Measurements from ENCODE around the gene SBNO2. TPM values are rescaled to one million over a fixed set of nuclear protein-coding genes. Genes with fewer than 3 reads are reported as not detected.

SBNO2 gene
- total RNA-seq, 1 donor from 2014 or later, result 3.3 TPM

DNA sequence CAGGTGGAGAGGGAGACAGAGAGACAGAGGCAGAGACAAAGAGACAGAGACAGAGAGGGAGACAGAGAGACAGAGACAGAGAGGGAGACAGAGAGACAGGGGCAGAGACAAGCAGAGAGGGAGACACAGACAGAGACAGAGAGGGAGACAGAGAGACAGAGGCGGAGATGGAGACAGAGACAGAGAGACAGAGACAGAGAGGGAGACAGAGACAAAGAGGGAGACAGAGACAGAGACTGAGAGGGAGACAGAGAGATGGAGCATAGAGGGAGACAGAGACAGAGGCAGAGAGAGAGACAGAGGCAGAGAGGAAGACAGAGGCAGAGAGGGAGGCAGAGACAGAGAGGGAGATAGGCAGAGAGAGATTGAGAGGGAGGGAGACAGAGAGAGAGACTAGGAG is 29.3 kb downstream of the SBNO2 start:
- Histone ChIP-seq H4K20me1 (ENCODE audit: low read depth) (no peaks in the 10 kb centered on the region), H2AFZ (replicated peaks) (no peak overlapping the region), H3K4me3 (no peak overlapping the region), H3K36me3 (no peaks in the 10 kb centered on the region), H3K9ac (no peak overlapping the region), H3K27ac (no peak overlapping the region), H3K9me3 (ENCODE audit: low read depth) (no peaks in the 10 kb centered on the region), H3F3A (ENCODE audit: low read depth) (no peaks in the 10 kb centered on the region), H3K79me2 (ENCODE audit: low read depth) (no peaks in the 10 kb centered on the region), H3K4me1 (peaks cover 5% of the 10 kb centered on the region), H3K27me3 (no peaks in the 10 kb centered on the region), H3K4me2 (no peak overlapping the region)
- DNase-seq (ENCODE audit: low spot score), result no peak
- no peak for TF ChIP-seq EZH2 (IDR thresholded peaks at IDR 0.05)
- TF ChIP-seq EZH2phosphoT487 (IDR thresholded peaks at IDR 0.05), result no peak
- TF ChIP-seq, protein P1, sequence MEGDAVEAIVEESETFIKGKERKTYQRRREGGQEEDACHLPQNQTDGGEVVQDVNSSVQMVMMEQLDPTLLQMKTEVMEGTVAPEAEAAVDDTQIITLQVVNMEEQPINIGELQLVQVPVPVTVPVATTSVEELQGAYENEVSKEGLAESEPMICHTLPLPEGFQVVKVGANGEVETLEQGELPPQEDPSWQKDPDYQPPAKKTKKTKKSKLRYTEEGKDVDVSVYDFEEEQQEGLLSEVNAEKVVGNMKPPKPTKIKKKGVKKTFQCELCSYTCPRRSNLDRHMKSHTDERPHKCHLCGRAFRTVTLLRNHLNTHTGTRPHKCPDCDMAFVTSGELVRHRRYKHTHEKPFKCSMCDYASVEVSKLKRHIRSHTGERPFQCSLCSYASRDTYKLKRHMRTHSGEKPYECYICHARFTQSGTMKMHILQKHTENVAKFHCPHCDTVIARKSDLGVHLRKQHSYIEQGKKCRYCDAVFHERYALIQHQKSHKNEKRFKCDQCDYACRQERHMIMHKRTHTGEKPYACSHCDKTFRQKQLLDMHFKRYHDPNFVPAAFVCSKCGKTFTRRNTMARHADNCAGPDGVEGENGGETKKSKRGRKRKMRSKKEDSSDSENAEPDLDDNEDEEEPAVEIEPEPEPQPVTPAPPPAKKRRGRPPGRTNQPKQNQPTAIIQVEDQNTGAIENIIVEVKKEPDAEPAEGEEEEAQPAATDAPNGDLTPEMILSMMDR (IDR thresholded peaks at IDR 0.05), result no peak
- Mint-ChIP-seq H3K4me3 (no peak overlapping the region), H3K27me3 (ENCODE audit: insufficient read depth, low read depth) (peaks cover 11% of the 10 kb centered on the region), H3K4me1 (peaks cover 2% of the 10 kb centered on the region), H3K27ac (no peak overlapping the region), H3K36me3 (peaks cover 21% of the 10 kb centered on the region), H3K9me3 (peaks cover 5% of the 10 kb centered on the region)

DNA sequence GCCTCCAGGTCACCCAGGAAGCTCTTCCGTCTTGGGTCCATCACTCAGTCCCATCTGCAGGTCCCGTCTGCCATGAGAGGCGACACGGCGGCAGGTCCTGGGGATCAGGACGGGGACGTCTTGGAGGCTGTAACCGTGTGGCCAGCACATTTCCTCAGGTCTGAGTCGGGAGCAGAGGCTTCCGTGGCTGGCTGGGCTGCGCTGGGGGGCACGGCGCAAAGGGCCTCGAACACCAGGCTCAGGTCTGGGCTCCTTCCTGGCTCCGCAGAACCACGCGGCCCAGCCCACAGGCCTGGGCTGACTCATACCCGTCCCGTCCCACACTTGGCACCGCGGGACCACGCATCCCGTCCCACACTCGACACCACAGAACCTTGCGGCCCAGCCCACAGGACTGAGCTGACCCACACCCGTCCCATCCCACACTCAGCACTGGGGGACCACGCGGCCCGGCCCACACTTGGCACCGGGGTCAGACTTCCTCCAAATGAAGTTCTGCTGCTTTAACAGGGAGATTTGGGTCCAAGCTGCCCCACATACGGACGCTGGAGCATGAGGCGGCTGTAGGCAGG is 30.2 kb downstream of the SBNO2 start:
- Mint-ChIP-seq H3K27me3 (ENCODE audit: insufficient read depth, low read depth) (peaks cover 13% of the 10 kb centered on the region), H3K4me1 (peaks cover 2% of the 10 kb centered on the region), H3K4me3 (no peak overlapping the region), H3K36me3 (peaks cover 22% of the 10 kb centered on the region), H3K9me3 (peaks cover 5% of the 10 kb centered on the region), H3K27ac (no peak overlapping the region)
- Histone ChIP-seq H3K4me2 (no peak overlapping the region), H3K27ac (no peak overlapping the region), H3K27me3 (no peaks in the 10 kb centered on the region), H3K4me3 (no peak overlapping the region), H3K4me1 (peaks cover 5% of the 10 kb centered on the region), H3K36me3 (no peaks in the 10 kb centered on the region), H3F3A (ENCODE audit: low read depth) (no peaks in the 10 kb centered on the region), H4K20me1 (ENCODE audit: low read depth) (no peaks in the 10 kb centered on the region), H3K79me2 (ENCODE audit: low read depth) (no peaks in the 10 kb centered on the region), H2AFZ (replicated peaks) (no peak overlapping the region), H3K9ac (no peak overlapping the region), H3K9me3 (ENCODE audit: low read depth) (no peaks in the 10 kb centered on the region)
- DNase-seq (ENCODE audit: low spot score), result no peak
- TF ChIP-seq, protein P1 (IDR thresholded peaks at IDR 0.05), result no peak
- TF ChIP-seq EZH2phosphoT487 (IDR thresholded peaks at IDR 0.05) (no peak), EZH2 (IDR thresholded peaks at IDR 0.05) (no peak)

DNA sequence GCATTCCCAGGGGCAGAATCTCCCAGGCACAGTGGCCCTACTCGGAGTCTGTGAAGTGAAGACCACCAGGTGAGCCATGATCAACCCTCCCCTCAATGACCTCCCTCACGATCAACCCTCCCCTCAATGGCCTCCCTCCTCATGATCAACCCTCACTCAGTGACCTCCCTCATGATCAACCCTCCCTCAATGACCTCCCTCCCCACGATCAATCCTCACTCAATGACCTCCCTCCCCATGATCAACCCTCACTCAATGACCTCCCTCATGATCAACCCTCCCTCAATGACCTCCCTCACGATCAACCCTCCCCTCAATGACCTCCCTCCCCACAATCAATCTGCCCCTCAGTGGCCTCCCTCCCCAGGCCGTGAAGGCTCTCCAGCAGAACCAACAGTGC is 32.1 kb downstream of the SBNO2 start:
- Mint-ChIP-seq H3K4me3 (no peak overlapping the region), H3K27ac (no peak overlapping the region), H3K4me1 (peaks cover 2% of the 10 kb centered on the region), H3K9me3 (peaks cover 5% of the 10 kb centered on the region), H3K36me3 (peaks cover 22% of the 10 kb centered on the region), H3K27me3 (ENCODE audit: insufficient read depth, low read depth) (peaks cover 13% of the 10 kb centered on the region)
- Histone ChIP-seq H3K79me2 (ENCODE audit: low read depth) (no peaks in the 10 kb centered on the region), H2AFZ (replicated peaks) (no peak overlapping the region), H3K9me3 (ENCODE audit: low read depth) (no peaks in the 10 kb centered on the region), H3K36me3 (no peaks in the 10 kb centered on the region), H3F3A (ENCODE audit: low read depth) (peaks cover under 1% of the 10 kb centered on the region), H4K20me1 (ENCODE audit: low read depth) (no peaks in the 10 kb centered on the region), H3K4me3 (no peak overlapping the region), H3K4me2 (no peak overlapping the region), H3K27ac (no peak overlapping the region), H3K9ac (no peak overlapping the region), H3K27me3 (no peaks in the 10 kb centered on the region), H3K4me1 (peaks cover 5% of the 10 kb centered on the region)
- no peak for DNase-seq (ENCODE audit: low spot score)
- no peak for TF ChIP-seq EZH2 (IDR thresholded peaks at IDR 0.05)

DNA sequence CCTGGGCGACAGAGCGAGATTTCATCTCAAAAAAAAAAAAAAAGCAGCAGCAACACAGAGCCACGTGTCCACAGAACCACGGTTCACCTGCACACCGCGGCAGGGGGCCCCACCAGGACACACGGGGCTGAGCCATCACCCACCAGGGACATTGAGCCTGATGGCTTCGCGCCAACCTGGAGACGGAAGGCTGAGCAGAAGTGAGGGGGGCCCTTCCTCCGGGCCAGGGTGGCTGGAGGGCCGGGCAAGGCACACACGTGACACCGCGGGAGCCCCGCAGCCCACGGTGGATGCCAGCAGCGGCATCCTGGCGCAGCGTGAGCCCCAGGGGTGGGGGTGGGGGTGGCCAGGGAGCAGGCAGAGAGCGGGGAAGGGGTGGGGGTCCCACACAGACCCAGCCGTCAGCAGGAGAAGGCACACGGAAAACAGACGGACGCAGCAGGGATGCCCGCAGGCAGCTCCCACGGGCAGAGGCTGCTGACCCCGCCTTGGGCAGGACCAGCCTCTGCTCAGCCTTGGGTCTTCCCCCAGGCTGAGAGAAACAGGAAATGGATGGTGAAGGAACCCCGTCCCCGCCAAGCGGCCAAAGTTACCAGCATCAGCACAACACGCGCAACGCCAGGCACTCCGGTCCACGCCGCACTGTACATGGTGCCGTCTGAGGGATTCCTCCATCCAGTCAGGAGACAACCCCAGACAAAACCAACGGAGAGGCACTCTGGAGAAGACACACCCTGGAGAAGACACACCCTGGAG is 33.6 kb downstream of the SBNO2 start:
- no peak for DNase-seq (ENCODE audit: low spot score)
- H3K9me3 ChIP-seq (ENCODE audit: low read depth), result no peaks in the 10 kb centered on the region
- H3K27me3 ChIP-seq, result no peaks in the 10 kb centered on the region
- peaks cover 5% of the 10 kb centered on the region for H3F3A ChIP-seq (ENCODE audit: low read depth)
- no peaks in the 10 kb centered on the region for H4K20me1 ChIP-seq (ENCODE audit: low read depth)
- peaks cover 4% of the 10 kb centered on the region for H3K4me1 Mint-ChIP-seq
- no peaks in the 10 kb centered on the region for H3K36me3 ChIP-seq
- H3K9ac ChIP-seq, result no peak overlapping the region
- H3K4me1 ChIP-seq, result no peaks in the 10 kb centered on the region
- no peak overlapping the region for H3K4me2 ChIP-seq
- no peak overlapping the region for H3K4me3 ChIP-seq
- H3K79me2 ChIP-seq (ENCODE audit: low read depth), result no peaks in the 10 kb centered on the region
- H3K27ac ChIP-seq, result no peak overlapping the region
- H3K27me3 Mint-ChIP-seq (ENCODE audit: insufficient read depth, low read depth), result peaks cover 13% of the 10 kb centered on the region
- peaks cover 5% of the 10 kb centered on the region for H3K9me3 Mint-ChIP-seq
- TF ChIP-seq, protein P1 (IDR thresholded peaks at IDR 0.05), result no peak
- TF ChIP-seq EZH2phosphoT487 (IDR thresholded peaks at IDR 0.05) (no peak), EZH2 (IDR thresholded peaks at IDR 0.05) (no peak)
- H3K4me3 Mint-ChIP-seq, result no peak overlapping the region
- H2AFZ ChIP-seq (replicated peaks), result no peak overlapping the region
- no peak overlapping the region for H3K27ac Mint-ChIP-seq
- peaks cover 20% of the 10 kb centered on the region for H3K36me3 Mint-ChIP-seq

Measured in neural progenitor cell (in vitro differentiated cells).